Skeletal muscle cell (primary cell): ENCODE results near the gene DLEC1.

Experiments
- DNase-seq: peaks from one replicate; pipeline ENCODE4 v3.0.0-alpha.2; 2010; ENCODE audit warnings: low read depth
- H3K4me3 ChIP-seq: 2 replicates; pipeline ENCODE4 v1.5.1; 2011; ENCODE audit warnings: low read depth, mild to moderate bottlenecking, control low read depth, low read length, moderate library complexity

Gene DLEC1

GRCh38 chr3:38001456-38002081 is 37.4 kb upstream of the DLEC1 start:
- no peak for DNase-seq

GRCh38 chr3:38002291-38002876 is 36.6 kb upstream of the DLEC1 start:
- H3K4me3 ChIP-seq, result no peak overlapping the region
- DNase-seq, result no peak

More at GRCh38 chr3:38001456-38002081, 37.4 kb upstream of the DLEC1 start:
- no peak overlapping the region for H3K4me3 ChIP-seq

DNA sequence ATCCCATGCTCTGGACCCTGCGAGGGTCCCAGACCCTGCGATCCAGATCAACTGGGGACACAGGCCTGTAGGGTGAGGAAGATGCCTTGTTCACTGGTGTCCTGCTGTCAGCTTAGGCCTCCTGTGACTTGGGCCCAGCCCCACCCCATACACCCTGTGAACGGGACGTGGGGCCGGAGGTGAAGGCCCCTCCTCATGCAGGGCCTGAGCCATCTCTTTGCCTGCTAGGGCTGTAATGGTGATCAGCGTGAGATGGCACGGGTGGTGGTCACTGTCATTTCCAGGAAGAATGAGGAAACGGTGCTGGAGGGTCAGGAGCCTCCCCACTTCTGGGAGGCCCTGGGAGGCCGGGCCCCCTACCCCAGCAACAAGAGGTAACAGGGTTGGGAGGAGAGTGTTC is 36.1 kb upstream of the DLEC1 start:
- no peak for DNase-seq
- no peak overlapping the region for H3K4me3 ChIP-seq

- no peak for DNase-seq
- no peak overlapping the region for H3K4me3 ChIP-seq
Measured at GRCh38 chr3:38003371-38003816, 35.6 kb upstream of the DLEC1 start.

DNA sequence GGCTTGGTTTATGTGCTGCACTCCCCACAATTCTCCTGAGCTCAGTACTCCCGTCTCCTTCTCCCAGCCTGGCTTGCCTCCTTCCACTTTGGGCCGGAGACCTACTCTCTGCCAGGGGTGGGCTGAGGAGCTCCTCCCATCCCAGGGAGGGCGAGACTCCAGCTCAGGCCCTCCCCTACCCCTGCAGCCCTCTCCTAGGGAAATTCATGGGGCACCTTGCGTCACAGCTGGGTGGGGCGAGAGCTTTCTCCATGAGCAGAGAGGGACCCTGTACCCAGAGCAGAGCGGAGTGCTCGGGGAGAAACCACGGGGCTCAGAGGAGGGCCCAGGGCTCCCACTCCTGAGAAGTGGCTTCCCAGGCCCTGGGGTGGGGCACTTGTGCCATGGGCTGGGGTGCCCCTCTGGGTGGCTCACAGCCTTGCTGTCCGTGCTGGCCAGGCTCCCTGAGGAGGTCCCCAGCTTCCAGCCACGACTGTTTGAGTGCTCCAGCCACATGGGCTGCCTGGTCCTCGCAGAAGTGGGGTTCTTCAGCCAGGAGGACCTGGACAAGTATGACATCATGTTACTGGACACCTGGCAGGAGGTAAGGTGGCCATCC is 35.1 kb upstream of the DLEC1 start:
- no peak for DNase-seq
- no peak overlapping the region for H3K4me3 ChIP-seq

- H3K4me3 ChIP-seq, result no peak overlapping the region
- DNase-seq, result no peak
Measured at GRCh38 chr3:38004415-38005075, 34.5 kb upstream of the DLEC1 start.

DNA sequence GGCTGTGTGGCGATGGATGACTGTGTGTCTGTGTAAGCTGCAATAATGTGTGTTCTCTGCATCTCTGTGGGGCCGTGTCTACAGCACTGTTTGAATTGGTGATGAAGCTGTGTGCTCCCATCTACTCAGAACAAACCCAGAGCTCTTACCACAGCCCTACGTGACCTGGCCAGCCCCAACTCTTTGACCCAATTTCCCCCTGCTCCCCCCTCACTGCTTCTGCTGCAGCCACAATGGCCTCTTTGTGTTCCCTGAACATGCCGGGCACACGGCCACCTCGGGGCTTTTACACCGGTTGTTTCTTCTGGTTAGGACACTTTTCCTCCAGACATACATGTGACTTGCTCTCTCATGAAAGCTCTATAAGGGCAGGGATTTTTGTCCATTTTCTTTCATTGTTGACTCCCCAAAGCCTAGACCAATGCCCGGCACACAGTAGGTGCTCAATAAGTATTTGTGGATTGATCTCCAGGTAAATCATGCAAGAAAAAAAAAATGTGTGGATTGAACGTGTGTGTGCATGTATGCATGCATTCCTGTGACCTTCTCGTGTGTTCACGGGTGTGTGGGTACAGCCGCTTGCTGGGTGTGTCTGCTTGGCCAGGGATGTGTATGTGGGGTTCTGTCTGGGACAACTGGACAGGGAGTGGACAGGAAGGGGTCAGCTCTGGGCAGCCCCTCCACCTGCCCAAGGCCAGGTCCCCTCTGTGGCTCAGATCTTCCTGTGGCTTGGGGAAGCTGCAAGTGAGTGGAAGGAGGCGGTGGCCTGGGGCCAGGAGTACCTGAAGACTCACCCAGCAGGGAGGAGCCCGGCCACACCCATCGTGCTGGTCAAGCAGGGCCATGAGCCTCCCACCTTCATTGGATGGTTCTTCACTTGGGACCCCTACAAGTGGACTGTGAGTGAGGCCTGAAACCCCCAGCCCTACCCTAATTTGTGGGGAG is 33.7 kb upstream of the DLEC1 start:
- no peak for DNase-seq
- no peak overlapping the region for H3K4me3 ChIP-seq

GRCh38 chr3:38006031-38006430 is 33.0 kb upstream of the DLEC1 start:
- DNase-seq, result no peak
- no peak overlapping the region for H3K4me3 ChIP-seq

GRCh38 chr3:38006445-38006995 is 32.5 kb upstream of the DLEC1 start:
- no peak for DNase-seq

GRCh38 chr3:38007754-38008090 is 31.3 kb upstream of the DLEC1 start:
- no peak overlapping the region for H3K4me3 ChIP-seq
- DNase-seq, result no peak

More at GRCh38 chr3:38006445-38006995, 32.5 kb upstream of the DLEC1 start:
- no peak overlapping the region for H3K4me3 ChIP-seq

GRCh38 chr3:38008191-38008701 is 30.8 kb upstream of the DLEC1 start:
- no peak for DNase-seq
- H3K4me3 ChIP-seq, result no peak overlapping the region

- no peak for DNase-seq
- H3K4me3 ChIP-seq, result no peak overlapping the region
Measured at GRCh38 chr3:38008971-38009580, 29.9 kb upstream of the DLEC1 start.

- no peak for DNase-seq
- no peak overlapping the region for H3K4me3 ChIP-seq
Measured at GRCh38 chr3:38009807-38010591, 29.0 kb upstream of the DLEC1 start.

- no peak overlapping the region for H3K4me3 ChIP-seq
- no peak for DNase-seq
Measured at GRCh38 chr3:38011111-38011510, 27.9 kb upstream of the DLEC1 start.

DNA sequence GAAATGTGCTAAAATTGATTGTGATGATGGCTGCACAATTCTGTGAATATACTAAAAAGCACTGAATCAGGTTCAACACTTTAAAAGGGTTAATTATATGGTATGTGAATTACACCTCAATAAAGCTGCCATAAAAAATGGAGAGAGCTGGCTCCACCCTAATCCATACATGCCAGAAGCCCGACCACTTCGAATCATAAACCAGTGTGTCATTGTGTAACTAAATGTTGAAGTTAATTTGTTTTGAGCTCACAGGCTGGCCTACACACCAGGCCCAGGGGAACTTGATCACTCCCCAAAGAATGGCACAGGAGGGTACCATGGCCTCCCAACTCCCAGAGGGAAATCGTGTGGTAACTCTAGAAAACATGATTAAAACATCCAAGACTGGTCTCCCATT is 23.5 kb upstream of the DLEC1 start:
- no peak for DNase-seq
- no peak overlapping the region for H3K4me3 ChIP-seq

DNA sequence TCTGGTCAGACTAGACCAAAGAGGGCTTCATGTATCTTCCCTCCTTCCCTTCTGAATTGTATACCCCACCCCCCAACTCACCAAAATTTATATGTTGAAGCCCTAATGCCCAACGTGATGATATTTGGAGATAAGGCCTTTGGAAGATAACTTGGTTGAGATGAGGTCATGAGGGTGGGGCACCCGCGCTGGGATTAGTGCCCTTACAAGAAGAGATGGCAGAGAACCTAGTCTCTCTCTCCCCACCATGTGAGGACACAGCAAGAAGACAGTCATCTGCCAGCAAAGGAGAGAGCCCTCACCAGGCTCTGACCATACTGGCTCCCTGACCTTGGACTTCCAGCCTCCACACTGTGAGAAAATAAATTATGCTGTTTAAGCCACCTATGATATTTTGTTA is 23.0 kb upstream of the DLEC1 start:
- H3K4me3 ChIP-seq, result no peak overlapping the region
- no peak for DNase-seq

- no peak overlapping the region for H3K4me3 ChIP-seq
- DNase-seq, result no peak
Measured at GRCh38 chr3:38016410-38016809, 22.6 kb upstream of the DLEC1 start.

GRCh38 chr3:38016847-38017444 is 22.1 kb upstream of the DLEC1 start:
- DNase-seq, result no peak
- H3K4me3 ChIP-seq, result no peak overlapping the region
